GM18909 (cell line): ENCODE measurements around the gene SSBP2.
"Not testable (repeated sequence)": the region's sequence is repeated elsewhere in the genome, so short reads cannot be mapped to it uniquely, and the experiment has no call there.

Experiments
- ATAC-seq: cut with Tn5 transposase; IDR thresholded peaks from one replicate; pipeline ENCODE4 v1.9.1; 2021; ENCODE audit warnings: mild to moderate bottlenecking; ENCODE audit not compliant: unreplicated experiment, poor library complexity

Gene SSBP2

GRCh38 chr5:81747030-81747429, 3.9 kb downstream of the SSBP2 start:
- no peak for ATAC-seq

- ATAC-seq: no peak
Observed at GRCh38 chr5:81740758-81741157, 10.1 kb downstream of the SSBP2 start.

- no peak for ATAC-seq
Observed at GRCh38 chr5:81739291-81739690, 11.6 kb downstream of the SSBP2 start.

- ATAC-seq: no peak
Observed at GRCh38 chr5:81729276-81729675, 21.6 kb downstream of the SSBP2 start.

- no peak for ATAC-seq
Observed at GRCh38 chr5:81728301-81728700, 22.6 kb downstream of the SSBP2 start.

- no peak for ATAC-seq
Observed at GRCh38 chr5:81726297-81726696, 24.6 kb downstream of the SSBP2 start.

GRCh38 chr5:81724571-81724970, 26.3 kb downstream of the SSBP2 start:
- no peak for ATAC-seq

- no peak for ATAC-seq
Observed at GRCh38 chr5:81724108-81724507, 26.8 kb downstream of the SSBP2 start.

GRCh38 chr5:81721049-81721448, 29.8 kb downstream of the SSBP2 start:
- no peak for ATAC-seq

- no peak for ATAC-seq
Observed at GRCh38 chr5:81719743-81720345, 31.1 kb downstream of the SSBP2 start.

GRCh38 chr5:81718300-81718699, 32.6 kb downstream of the SSBP2 start:
- no peak for ATAC-seq

- no peak for ATAC-seq
Observed at GRCh38 chr5:81717860-81718259, 33.0 kb downstream of the SSBP2 start.

GRCh38 chr5:81717226-81717625, 33.7 kb downstream of the SSBP2 start:
- ATAC-seq: no peak

- not testable (repeated sequence) for ATAC-seq
Observed at GRCh38 chr5:81714076-81714475, 36.8 kb downstream of the SSBP2 start.

- ATAC-seq: no peak
Observed at GRCh38 chr5:81708889-81709288, 42.0 kb downstream of the SSBP2 start.

- ATAC-seq: no peak
Observed at GRCh38 chr5:81703840-81704239, 47.1 kb downstream of the SSBP2 start.

- no peak for ATAC-seq
Observed at GRCh38 chr5:81700166-81700565, 50.7 kb downstream of the SSBP2 start.

GRCh38 chr5:81698813-81699212, 52.1 kb downstream of the SSBP2 start:
- ATAC-seq: no peak

GRCh38 chr5:81696418-81697397, 54.2 kb downstream of the SSBP2 start:
- ATAC-seq: no peak

GRCh38 chr5:81694726-81695125, 56.2 kb downstream of the SSBP2 start:
- ATAC-seq: no peak

GRCh38 chr5:81688215-81688614, 62.7 kb downstream of the SSBP2 start:
- ATAC-seq: no peak

- ATAC-seq: no peak
Observed at GRCh38 chr5:81687292-81687691, 63.6 kb downstream of the SSBP2 start.
